GM12874 (cell line): Measurements from ENCODE around the gene PECR.

Experiments
- CTCF ChIP-seq: IDR thresholded peaks from 2 replicates; pipeline ENCODE4 v1.5.1; 2011; ENCODE audit warnings: low read depth, mild to moderate bottlenecking, control low read depth, low read length, moderate library complexity; ENCODE audit not compliant: insufficient read depth

Gene PECR

GRCh38 chr2:216117561-216118340 is 36.1 kb upstream of the PECR start:
- TF ChIP-seq CTCF: no peak

GRCh38 chr2:216116418-216116817 is 34.8 kb upstream of the PECR start:
- TF ChIP-seq CTCF: no peak

- TF ChIP-seq CTCF: peak; percentile 81
These were observed 33.3 kb upstream of the PECR start for GRCh38 chr2:216114714-216115531.

GRCh38 chr2:216114382-216114713 is 32.7 kb upstream of the PECR start:
- TF ChIP-seq CTCF: no peak

- TF ChIP-seq CTCF: no peak
These were observed 32.0 kb upstream of the PECR start for GRCh38 chr2:216113572-216113971.

GRCh38 chr2:216112926-216113325 is 31.3 kb upstream of the PECR start:
- TF ChIP-seq CTCF: no peak

GRCh38 chr2:216111122-216111521 is 29.5 kb upstream of the PECR start:
- TF ChIP-seq CTCF: no peak
